ENCODE measurements around the gene FBXO27. TPM values are rescaled to one million over a fixed set of nuclear protein-coding genes. Genes with fewer than 3 reads are reported as not detected.
"Not testable (repeated sequence)": the region's sequence is repeated elsewhere in the genome, so short reads cannot be mapped to it uniquely, and the experiment has no call there.

FBXO27 gene
- total RNA-seq, 2 donors from 2014 or later = 0.31 to 0.88 TPM

GRCh38 chr19:38990949-38991697, 41.2 kb downstream of the FBXO27 start:
- Mint-ChIP-seq H3K27me3 (peaks cover 21% of the 10 kb centered on the region in 2 donors), H3K36me3 (no peaks in the 10 kb centered on the region), H3K27ac (no peak overlapping the region), H3K9me3 (no peaks in the 10 kb centered on the region), H3K4me1 (ENCODE audit: low read depth in 2 of 2) (peaks cover 0 to 3% of the 10 kb centered on the region in 2 donors), H3K4me3 (no peak overlapping the region)
- DNase-seq (ENCODE audit: low spot score) (no peak), ATAC-seq (no peak)

DNA sequence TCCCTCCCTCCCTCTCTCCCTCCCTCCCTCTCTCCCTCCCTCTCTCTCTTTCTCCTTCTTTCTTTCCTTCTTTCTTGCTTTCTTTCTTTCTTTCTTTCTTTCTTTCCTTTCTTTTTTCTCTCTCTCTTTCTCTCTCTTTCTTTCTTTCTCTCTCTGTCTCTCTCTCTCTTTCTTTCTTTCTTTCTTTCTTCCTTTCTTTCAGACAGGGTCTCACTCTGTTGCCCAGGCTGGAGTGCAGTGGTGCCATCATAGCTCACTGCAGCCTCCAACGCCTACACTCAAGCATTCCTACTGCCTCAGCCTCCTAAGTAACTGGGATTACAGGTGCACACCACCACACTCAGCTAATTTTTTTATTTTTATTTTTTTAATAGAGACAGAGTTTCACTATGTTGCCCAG, 42.7 kb downstream of the FBXO27 start:
- DNase-seq (ENCODE audit: low spot score); H3K4me3 Mint-ChIP-seq; H3K4me1 Mint-ChIP-seq (ENCODE audit: low read depth in 2 of 2); H3K9me3 Mint-ChIP-seq; H3K27ac Mint-ChIP-seq; ATAC-seq; H3K36me3 Mint-ChIP-seq: not testable (repeated sequence)
- peaks cover 17 to 23% of the 10 kb centered on the region in 2 donors for H3K27me3 Mint-ChIP-seq

- Mint-ChIP-seq H3K4me1 (ENCODE audit: low read depth in 2 of 2) (peaks cover 0 to 3% of the 10 kb centered on the region in 2 donors), H3K27me3 (peaks cover 16 to 23% of the 10 kb centered on the region in 2 donors), H3K27ac (no peak overlapping the region)
Observed at GRCh38 chr19:38989066-38989605, 43.2 kb downstream of the FBXO27 start.

GRCh38 chr19:38988627-38989026, 43.7 kb downstream of the FBXO27 start:
- ATAC-seq; H3K27ac Mint-ChIP-seq; H3K36me3 Mint-ChIP-seq; H3K9me3 Mint-ChIP-seq; H3K4me3 Mint-ChIP-seq; H3K4me1 Mint-ChIP-seq (ENCODE audit: low read depth in 2 of 2); DNase-seq (ENCODE audit: low spot score): not testable (repeated sequence)
- H3K27me3 Mint-ChIP-seq = peaks cover 16 to 23% of the 10 kb centered on the region in 2 donors

More at GRCh38 chr19:38989066-38989605, 43.2 kb downstream of the FBXO27 start:
- DNase-seq (ENCODE audit: low spot score) (no peak), ATAC-seq (peak in 1 of 2 donors; percentile 6)
- Mint-ChIP-seq H3K4me3 (no peak overlapping the region), H3K9me3 (no peaks in the 10 kb centered on the region), H3K36me3 (no peaks in the 10 kb centered on the region)

DNA sequence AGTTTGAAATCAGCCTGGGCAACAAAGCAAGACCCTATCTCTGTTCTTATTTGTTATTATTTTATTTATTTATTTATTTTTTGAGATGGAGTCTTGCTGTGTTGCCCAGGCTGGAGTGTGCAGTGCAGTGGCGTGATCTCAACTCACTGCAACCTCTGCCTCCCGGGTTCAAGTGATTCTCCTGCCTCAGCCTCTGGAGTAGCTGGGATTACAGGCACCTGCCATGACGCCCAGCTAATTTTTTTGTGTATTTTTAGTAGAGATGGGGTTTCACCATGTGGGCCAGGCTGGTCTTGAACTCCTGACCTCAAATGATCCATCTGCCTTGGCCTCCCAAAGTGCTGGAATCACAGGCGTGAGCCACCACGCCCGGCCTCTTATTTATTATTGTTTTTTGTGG, 44.6 kb downstream of the FBXO27 start:
- H3K9me3 Mint-ChIP-seq; H3K27ac Mint-ChIP-seq; ATAC-seq; H3K4me3 Mint-ChIP-seq; H3K4me1 Mint-ChIP-seq (ENCODE audit: low read depth in 2 of 2); DNase-seq (ENCODE audit: low spot score); H3K36me3 Mint-ChIP-seq: not testable (repeated sequence)
- H3K27me3 Mint-ChIP-seq = peaks cover 15 to 23% of the 10 kb centered on the region in 2 donors

DNA sequence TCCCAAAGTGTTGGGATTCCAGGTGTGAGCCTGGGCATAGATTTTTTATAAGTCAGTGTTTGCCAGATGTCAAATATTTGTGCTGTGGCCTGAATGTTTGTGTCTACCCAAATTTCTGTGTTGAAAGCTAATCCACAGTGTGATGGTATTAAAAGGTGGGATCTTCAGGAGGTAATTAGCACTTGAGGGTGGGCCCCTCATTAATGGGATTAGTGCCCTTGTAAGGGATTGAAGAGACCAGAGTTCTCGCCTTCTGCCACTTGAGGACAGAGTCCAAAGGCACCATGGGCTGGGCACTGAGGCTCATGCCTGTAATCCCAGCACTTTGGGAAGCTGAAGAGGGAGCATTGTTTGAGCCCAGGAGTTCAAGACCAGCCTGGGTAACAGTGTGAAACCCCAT, 47.1 kb downstream of the FBXO27 start:
- no peak for DNase-seq (ENCODE audit: low spot score)
- H3K4me3 Mint-ChIP-seq = no peak overlapping the region
- H3K27ac Mint-ChIP-seq = no peak overlapping the region
- no peaks in the 10 kb centered on the region for H3K9me3 Mint-ChIP-seq
- no peaks in the 10 kb centered on the region for H3K36me3 Mint-ChIP-seq
- ATAC-seq = no peak
- H3K4me1 Mint-ChIP-seq (ENCODE audit: low read depth in 2 of 2) = no peaks in the 10 kb centered on the region
- peaks cover 12 to 22% of the 10 kb centered on the region in 2 donors for H3K27me3 Mint-ChIP-seq

- peaks cover 10 to 17% of the 10 kb centered on the region in 2 donors for H3K27me3 Mint-ChIP-seq
- no peaks in the 10 kb centered on the region for H3K9me3 Mint-ChIP-seq
- H3K4me1 Mint-ChIP-seq (ENCODE audit: low read depth in 2 of 2) = peaks cover 10% of the 10 kb centered on the region in 2 donors
- peak in 1 of 2 donors; percentile 11 for ATAC-seq
- no peak overlapping the region for H3K27ac Mint-ChIP-seq
- no peaks in the 10 kb centered on the region for H3K36me3 Mint-ChIP-seq
- no peak for DNase-seq (ENCODE audit: low spot score)
- H3K4me3 Mint-ChIP-seq = no peak overlapping the region
Observed at GRCh38 chr19:38980583-38981374, 51.6 kb downstream of the FBXO27 start.

DNA sequence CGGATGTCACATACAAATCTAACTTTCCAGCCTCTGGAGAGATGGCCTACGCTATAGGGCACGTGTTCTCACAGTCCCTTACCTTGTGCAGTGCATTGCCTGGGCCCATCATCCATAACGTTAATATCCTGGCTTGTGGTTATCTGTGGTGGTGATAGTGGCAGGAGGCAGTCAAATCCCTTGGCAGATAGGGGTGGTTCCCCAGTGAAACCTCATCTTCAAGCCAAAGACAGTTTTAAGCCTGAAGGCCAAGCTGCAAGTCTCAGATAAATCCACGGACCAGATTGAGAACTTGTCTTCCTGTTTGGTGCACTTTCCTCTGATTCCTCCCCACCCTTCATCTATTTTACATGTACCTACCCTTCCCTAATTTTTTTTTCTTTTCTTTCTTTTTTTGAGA, 52.5 kb downstream of the FBXO27 start:
- Mint-ChIP-seq H3K27ac (no peak overlapping the region), H3K4me3 (no peak overlapping the region), H3K4me1 (ENCODE audit: low read depth in 2 of 2) (peaks cover 10 to 13% of the 10 kb centered on the region in 2 donors), H3K27me3 (peaks cover 16 to 21% of the 10 kb centered on the region in 2 donors), H3K9me3 (no peaks in the 10 kb centered on the region), H3K36me3 (no peaks in the 10 kb centered on the region)
- no peak for DNase-seq (ENCODE audit: low spot score)
- ATAC-seq = no peak

GRCh38 chr19:38978326-38978689, 54.0 kb downstream of the FBXO27 start:
- no peaks in the 10 kb centered on the region for H3K36me3 Mint-ChIP-seq
- DNase-seq (ENCODE audit: low spot score) (no peak), ATAC-seq (no peak)
- peak overlapping the region; percentile 16 for H3K4me3 Mint-ChIP-seq
- peaks cover 23 to 26% of the 10 kb centered on the region in 2 donors for H3K27me3 Mint-ChIP-seq
- H3K9me3 Mint-ChIP-seq = no peaks in the 10 kb centered on the region
- peak overlapping the region in 1 of 2 donors; percentile 43 for H3K27ac Mint-ChIP-seq
- peaks cover 10 to 13% of the 10 kb centered on the region in 2 donors for H3K4me1 Mint-ChIP-seq (ENCODE audit: low read depth in 2 of 2)

DNA sequence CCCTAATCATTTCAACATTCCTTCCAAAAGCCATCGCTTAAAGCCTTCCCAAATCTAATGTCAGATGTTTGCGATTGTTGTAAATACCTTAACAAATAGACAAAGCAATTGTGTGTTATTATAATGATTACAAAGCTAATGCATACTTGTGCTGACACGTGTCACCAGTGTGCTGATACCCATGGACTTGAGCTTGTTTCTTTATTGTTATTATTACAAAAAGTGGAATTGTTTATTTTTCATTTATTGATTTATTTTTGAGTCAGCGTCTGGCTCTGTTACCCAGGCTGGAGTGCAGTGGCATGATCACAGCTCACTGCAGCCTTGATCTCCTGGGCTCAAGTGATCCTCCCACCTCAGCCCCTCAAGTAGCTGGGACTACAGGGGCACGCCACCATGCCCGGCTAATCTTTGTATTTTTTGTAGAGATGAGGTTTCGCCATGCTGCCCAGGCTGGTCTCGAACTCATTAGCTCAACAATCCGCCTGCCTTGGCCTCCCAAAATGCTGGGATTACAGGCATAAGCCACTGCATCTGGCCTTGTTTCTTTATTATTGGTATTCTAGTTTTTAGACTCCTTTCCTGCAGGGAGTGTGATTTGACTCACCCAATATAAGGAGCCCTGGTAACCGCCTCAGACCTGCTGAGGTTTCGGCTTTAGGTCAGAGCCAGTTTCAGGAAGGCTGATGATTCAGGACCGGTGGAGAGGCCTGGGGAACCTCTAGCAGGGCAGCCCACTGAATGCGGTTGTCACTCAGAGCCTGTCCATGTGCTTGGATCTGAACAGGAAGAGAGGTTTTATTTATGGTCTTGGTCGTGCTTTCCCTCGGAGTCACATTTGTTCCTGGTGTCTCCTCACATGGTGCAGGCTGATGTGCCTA, 54.7 kb downstream of the FBXO27 start:
- Mint-ChIP-seq H3K27ac (peak overlapping the region in 1 of 2 donors; percentile 43), H3K36me3 (no peaks in the 10 kb centered on the region), H3K4me3 (peak overlapping the region; percentile 16), H3K27me3 (peaks cover 23 to 26% of the 10 kb centered on the region in 2 donors), H3K4me1 (ENCODE audit: low read depth in 2 of 2) (peaks cover 10 to 13% of the 10 kb centered on the region in 2 donors), H3K9me3 (no peaks in the 10 kb centered on the region)
- DNase-seq (ENCODE audit: low spot score) = peak; percentile 71
- ATAC-seq = peak; percentile 90 to 99

DNA sequence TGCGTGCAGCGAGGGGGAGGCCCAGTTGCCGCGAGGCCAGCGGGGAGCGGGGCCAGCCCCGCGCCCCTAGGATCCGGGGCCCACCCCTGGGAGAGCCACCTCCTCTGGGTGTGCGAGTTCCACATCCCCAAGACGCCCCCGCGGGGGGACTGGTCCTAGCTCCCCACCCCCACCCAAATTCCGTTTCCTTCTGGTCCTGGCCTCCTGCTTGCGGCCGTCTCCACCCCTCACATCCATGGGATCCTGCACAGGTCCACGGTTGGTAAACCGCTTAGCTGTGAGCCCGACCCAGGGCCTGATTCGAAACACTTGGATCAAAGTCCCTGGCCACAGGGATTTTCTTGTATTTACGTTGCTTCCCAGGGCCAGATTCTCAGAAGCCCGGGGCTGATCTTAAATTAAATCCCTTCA, 56.5 kb downstream of the FBXO27 start:
- Mint-ChIP-seq H3K27me3 (peaks cover 23 to 26% of the 10 kb centered on the region in 2 donors), H3K27ac (no peak overlapping the region), H3K9me3 (no peaks in the 10 kb centered on the region), H3K4me1 (ENCODE audit: low read depth in 2 of 2) (peaks cover 10 to 13% of the 10 kb centered on the region in 2 donors), H3K4me3 (peak overlapping the region; percentile 8), H3K36me3 (no peaks in the 10 kb centered on the region)
- ATAC-seq = no peak
- DNase-seq (ENCODE audit: low spot score) = no peak

DNA sequence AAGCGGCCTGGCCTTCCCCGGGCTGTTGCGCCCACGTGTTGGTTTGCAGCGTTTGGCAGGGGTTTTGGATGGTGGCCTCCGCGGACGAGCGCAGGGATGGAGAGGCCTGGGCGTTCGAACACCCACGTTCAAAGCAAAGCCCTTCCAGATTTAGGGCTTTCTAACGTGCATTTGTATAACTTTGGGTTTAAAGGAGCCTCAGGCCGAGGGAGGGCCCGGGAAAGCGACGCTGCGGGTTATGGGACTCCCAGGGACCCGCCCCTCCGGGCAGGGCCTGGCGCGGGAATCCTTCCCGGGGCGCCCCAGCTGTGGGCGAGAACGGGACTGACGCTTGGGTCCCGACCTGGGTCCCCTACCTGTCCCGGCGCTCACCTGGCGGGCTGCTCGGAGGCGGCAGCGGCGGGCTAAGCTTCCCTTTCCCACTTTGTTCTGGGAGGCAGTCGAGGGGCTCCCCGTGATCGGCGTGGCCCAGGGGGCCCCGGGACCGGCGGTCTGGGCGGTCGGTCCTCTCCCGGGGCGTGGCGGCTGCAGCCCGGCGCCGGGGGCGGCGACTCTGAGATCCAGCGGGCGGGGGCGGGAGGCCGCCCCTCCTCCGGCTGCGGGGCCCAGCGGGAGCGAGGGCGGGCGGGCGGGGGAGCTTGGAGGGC, 57.0 kb downstream of the FBXO27 start, which contains the start of gene FBXO17:
Gene FBXO17 (minus strand): TSS at position 529 of the 647 bp plus-strand sequence. CDS start 25,423 bp downstream, outside the sequence.
- no peak within 1 kb of the TSS for H3K27ac Mint-ChIP-seq
- peaks cover 23% of the 10 kb centered on the region in 2 donors for H3K27me3 Mint-ChIP-seq
- DNase-seq (ENCODE audit: low spot score) (no peak), ATAC-seq (peak in 1 of 2 donors; percentile 52)
- H3K4me3 Mint-ChIP-seq = peak within 1 kb of the TSS; percentile 58
- no peaks in the 10 kb centered on the region for H3K36me3 Mint-ChIP-seq
- H3K9me3 Mint-ChIP-seq = no peaks in the 10 kb centered on the region
- H3K4me1 Mint-ChIP-seq (ENCODE audit: low read depth in 2 of 2) = peaks cover 10 to 13% of the 10 kb centered on the region in 2 donors
